Left lobe of liver (tissue), 2 donors: ENCODE results near the gene PDGFC. TPM values are rescaled to one million over a fixed set of nuclear protein-coding genes. Genes with fewer than 3 reads are reported as not detected.

ENCODE experiments used
- ATAC-seq: fragments of 200-7000 bp; cut with Tn5 transposase; one replicate; pipeline ENCODE4 v1.9.1; 2020; ENCODE audit warnings: mild to moderate bottlenecking, moderate library complexity
- DNase-seq: peaks from one replicate; pipeline ENCODE4 v3.0.0-alpha.2; 2020; ENCODE audit warnings: low spot score
- total RNA-seq: library from RNA; stranded (reverse); gene quantifications from one replicate; pipeline ENCODE4 v1.2.1, GENCODE V29; 2021
- donor health status: DM: no; HTN: no; CAD: no; lungs with moderate emphysema.
- donor health status: DM: no; HTN: yes; CAD: no.

The PDGFC gene
- total RNA-seq, 1 donor from 2014 or later = 9.1 TPM

GRCh38 chr4:156763511-156763910 is 208.1 kb downstream of the PDGFC start:
- DNase-seq (no peak), ATAC-seq (no peak)

- DNase-seq (no peak), ATAC-seq (no peak)
These were observed 208.7 kb downstream of the PDGFC start for GRCh38 chr4:156762851-156763250.

GRCh38 chr4:156756118-156756517 is 215.5 kb downstream of the PDGFC start:
- ATAC-seq = no peak
- no peak for DNase-seq

- DNase-seq (no peak), ATAC-seq (no peak)
These were observed 216.6 kb downstream of the PDGFC start for GRCh38 chr4:156754832-156755570.

GRCh38 chr4:156751486-156751885 is 220.1 kb downstream of the PDGFC start:
- DNase-seq (no peak), ATAC-seq (no peak)

- ATAC-seq (no peak), DNase-seq (no peak)
These were observed 221.9 kb downstream of the PDGFC start for GRCh38 chr4:156749426-156750403.

- no peak for ATAC-seq
- DNase-seq = no peak
These were observed 225.5 kb downstream of the PDGFC start for GRCh38 chr4:156746111-156746510.

- ATAC-seq = no peak
- DNase-seq = no peak
These were observed 232.8 kb downstream of the PDGFC start for GRCh38 chr4:156738766-156739165.

GRCh38 chr4:156734965-156735895 is 236.4 kb downstream of the PDGFC start:
- no peak for DNase-seq
- no peak for ATAC-seq

GRCh38 chr4:156733582-156733981 is 238.0 kb downstream of the PDGFC start:
- DNase-seq (no peak), ATAC-seq (no peak)

GRCh38 chr4:156732634-156733033 is 239.0 kb downstream of the PDGFC start:
- ATAC-seq (no peak), DNase-seq (no peak)

GRCh38 chr4:156729416-156729815 is 242.2 kb downstream of the PDGFC start:
- DNase-seq = no peak
- ATAC-seq = no peak

- DNase-seq = no peak
- peak; percentile 64 for ATAC-seq
These were observed 246.3 kb downstream of the PDGFC start for GRCh38 chr4:156725257-156725656.

- no peak for ATAC-seq
- no peak for DNase-seq
These were observed 247.5 kb downstream of the PDGFC start for GRCh38 chr4:156723951-156724668.

GRCh38 chr4:156718226-156718625 is 253.4 kb downstream of the PDGFC start:
- ATAC-seq = no peak

GRCh38 chr4:156711193-156711590 is 260.4 kb downstream of the PDGFC start:
- ATAC-seq = no peak
- no peak for DNase-seq

More at GRCh38 chr4:156718226-156718625, 253.4 kb downstream of the PDGFC start:
- no peak for DNase-seq
